OCI-LY1 (cell line): ENCODE measurements around the gene CLDN5.

ENCODE experiments used
- CTCF ChIP-seq: fragments of 200-600 bp; sonication (generic), shearing (Covaris generic); IDR thresholded peaks from 2 replicates; pipeline ENCODE4 v1.5.1; 2017; ENCODE audit warnings: mild to moderate bottlenecking, antibody characterized with exemption, low read length, moderate library complexity, mixed read lengths
- EZH2 ChIP-seq: fragments of 200-600 bp; sonication (generic), shearing (Covaris generic); IDR thresholded peaks from 2 replicates; pipeline ENCODE4 v1.8.0; 2017; ENCODE audit warnings: borderline replicate concordance, mixed run types, mild to moderate bottlenecking, antibody characterized with exemption, low read length, moderate library complexity, mixed read lengths

DNA sequence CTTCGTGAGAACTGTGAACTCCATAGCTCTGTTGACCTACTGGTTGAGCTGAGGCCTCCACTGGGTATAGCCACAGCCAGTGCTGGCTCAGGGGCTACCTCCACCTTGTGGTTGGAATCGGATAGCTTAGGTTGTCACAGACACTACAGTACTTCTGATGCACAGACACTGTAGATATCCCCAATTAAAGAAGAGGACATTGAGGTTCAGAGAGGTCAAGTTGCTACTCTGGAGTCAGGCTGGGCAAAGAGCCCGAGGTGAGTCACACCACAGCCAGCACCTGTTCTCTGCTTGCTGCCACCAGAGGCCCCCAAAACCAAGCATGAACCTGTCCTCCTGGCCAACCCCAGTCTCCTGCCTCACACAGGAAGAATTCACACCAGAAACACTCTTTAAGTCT, 50.6 kb downstream of the CLDN5 start:
- TF ChIP-seq CTCF: no peak
- TF ChIP-seq EZH2: no peak
